A673 (cell line): ENCODE results near the gene TMEM61.

Experiments
- EZH2 ChIP-seq: fragments of 200-600 bp; sonication (generic); IDR thresholded peaks from 2 replicates; pipeline ENCODE4 v1.6.1; 2017; ENCODE audit warnings: borderline replicate concordance, low read depth, mild to moderate bottlenecking, mixed read lengths, antibody characterized with exemption, low read length; ENCODE audit not compliant: poor library complexity, severe bottlenecking
- TF ChIP-seq, protein P1 (sequence below): fragments of 300-800, 200-600 bp; sonication (generic); conservative IDR thresholded peaks from 2 replicates; pipeline ENCODE4 v1.5.1; 2017; ENCODE audit warnings: low read depth, mild to moderate bottlenecking, antibody characterized with exemption, low read length, moderate library complexity, mixed read lengths

DNA sequence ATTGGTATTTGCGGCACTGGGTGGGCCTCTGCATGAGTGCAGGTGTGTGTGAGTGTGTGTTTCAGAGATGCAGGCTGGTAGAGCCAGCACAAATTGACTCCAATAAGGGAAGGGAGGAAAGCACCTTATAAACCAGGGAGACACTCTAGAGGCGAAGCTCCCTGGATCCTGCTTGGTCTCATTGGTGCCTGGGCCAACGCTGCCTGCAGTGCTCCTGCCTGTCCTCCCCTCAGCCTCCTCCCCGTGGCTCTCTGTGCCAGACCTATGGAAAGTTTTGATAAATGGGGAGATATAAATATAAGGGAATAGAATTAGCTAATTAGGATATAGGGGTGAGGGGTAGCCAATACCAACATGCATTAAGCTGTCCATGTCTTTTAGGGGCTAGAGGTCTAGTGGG, 20.9 kb downstream of the TMEM61 start:
- TF ChIP-seq, protein P1, sequence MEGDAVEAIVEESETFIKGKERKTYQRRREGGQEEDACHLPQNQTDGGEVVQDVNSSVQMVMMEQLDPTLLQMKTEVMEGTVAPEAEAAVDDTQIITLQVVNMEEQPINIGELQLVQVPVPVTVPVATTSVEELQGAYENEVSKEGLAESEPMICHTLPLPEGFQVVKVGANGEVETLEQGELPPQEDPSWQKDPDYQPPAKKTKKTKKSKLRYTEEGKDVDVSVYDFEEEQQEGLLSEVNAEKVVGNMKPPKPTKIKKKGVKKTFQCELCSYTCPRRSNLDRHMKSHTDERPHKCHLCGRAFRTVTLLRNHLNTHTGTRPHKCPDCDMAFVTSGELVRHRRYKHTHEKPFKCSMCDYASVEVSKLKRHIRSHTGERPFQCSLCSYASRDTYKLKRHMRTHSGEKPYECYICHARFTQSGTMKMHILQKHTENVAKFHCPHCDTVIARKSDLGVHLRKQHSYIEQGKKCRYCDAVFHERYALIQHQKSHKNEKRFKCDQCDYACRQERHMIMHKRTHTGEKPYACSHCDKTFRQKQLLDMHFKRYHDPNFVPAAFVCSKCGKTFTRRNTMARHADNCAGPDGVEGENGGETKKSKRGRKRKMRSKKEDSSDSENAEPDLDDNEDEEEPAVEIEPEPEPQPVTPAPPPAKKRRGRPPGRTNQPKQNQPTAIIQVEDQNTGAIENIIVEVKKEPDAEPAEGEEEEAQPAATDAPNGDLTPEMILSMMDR: no peak
- TF ChIP-seq EZH2: no peak
